HG02571 (cell line): ENCODE results near the gene ITGA8.
"Not testable (repeated sequence)": the region's sequence is repeated elsewhere in the genome, so short reads cannot be mapped to it uniquely, and the experiment has no call there.

ENCODE experiments used
- ATAC-seq: cut with Tn5 transposase; IDR thresholded peaks from one replicate; pipeline ENCODE4 v1.9.1; 2021; ENCODE audit warnings: mild to moderate bottlenecking, moderate library complexity; ENCODE audit not compliant: unreplicated experiment

Gene ITGA8

DNA sequence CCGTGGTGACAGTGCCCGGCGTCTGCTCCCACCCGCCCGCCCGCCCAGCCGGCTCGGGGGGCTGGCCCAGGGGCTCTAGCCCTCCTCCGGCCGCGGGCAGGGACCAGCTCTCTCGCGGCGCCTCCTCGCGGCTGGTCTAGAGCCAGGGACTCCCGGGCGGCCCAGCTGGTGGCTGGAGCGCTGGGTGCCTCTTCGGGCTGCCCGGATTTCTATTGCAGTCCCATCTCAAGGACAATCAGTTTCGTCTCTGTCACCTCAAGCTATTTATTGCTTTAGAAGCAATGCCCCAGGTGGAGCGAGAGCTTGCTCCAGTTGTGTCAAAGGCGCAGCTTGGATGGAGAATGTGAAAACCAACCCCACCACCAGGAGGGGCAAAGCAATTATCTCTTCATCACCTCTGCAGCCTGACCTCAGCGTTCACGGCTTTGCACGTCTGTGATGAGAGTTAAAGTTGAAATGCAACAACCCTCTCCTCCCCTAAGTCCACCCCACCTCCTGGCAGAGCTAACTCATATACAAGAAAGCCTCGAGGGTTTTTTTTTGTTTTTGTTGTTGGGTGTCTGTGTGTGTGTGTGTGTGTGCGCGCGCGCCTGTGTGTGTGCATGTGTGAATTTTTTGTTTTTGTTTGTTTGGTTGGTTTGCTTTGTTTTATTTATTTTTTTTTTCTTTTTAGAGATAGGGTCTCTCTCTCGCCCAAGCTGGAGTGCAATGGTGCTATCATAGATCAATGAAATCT lies at the start of gene ITGA8:
Gene ITGA8 (minus strand): TSS at position 24 of the 736 bp plus-strand sequence. CDS start 151 bp downstream, outside the sequence.
- ATAC-seq = no peak

DNA sequence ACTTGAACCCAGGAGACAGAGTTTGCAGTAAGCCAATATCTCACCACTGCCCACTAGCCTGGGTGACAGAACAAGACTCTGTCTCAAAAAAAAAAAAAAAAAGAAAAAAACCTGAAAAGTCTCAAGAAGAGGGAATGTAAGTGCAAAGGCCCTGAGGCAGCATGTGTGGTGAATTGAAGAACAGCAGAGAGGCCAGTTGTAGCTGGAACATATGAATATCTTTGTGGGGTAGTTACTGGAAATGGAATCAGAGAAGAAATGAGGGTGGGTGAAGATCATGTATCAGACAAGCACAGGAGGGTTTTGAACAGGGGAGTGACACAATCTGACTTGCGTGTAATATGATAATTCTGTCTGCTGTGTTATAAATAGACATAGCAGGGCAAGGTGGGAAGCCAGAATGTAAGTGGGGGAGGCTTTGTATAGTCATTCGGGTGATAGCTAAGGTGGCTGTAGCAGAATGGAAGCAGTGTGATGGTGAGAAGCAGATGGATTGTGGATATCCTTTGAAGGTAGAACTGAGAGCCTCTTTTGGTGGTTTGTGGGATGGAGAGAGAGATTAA lies 45.3 kb upstream of the ITGA8 start:
- no peak for ATAC-seq

DNA sequence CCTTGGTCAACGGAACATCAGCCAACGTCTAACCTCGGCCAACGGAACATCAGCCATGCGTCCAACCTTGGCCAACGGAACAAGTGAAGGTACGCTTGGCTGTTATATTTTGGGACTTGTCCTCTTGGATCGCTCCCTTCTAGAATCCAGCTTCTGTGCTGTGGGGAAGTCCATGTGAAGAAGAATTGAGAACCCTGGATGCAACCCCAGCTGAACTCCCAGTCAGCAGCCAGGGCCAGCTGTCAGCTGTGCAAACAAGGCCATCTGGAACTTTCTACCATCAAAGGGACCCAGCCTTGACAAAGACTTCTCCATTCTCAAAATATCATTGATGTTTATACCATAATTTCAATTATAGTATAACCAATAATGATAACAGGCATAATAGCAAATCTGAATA lies 43.3 kb upstream of the ITGA8 start:
- no peak for ATAC-seq

DNA sequence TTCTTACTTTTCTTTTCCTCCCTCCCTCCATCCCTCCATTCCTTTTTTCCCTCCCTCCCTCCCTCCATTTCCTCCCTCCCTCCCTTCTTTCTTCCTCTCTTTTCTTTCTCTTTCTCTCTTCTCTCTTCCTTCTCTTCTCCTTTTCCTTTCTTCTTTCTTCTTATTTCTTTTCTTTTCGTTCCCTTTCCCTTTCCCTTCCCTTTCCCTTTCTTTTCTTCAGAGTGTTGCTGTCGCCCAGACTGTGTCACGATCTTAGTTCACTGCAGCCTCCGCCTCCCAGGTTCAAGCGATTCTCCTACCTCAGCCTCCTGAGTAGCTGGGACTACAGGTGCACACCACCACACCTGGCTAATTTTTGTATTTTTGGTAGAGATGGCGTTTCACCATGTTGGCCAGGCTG lies 42.5 kb upstream of the ITGA8 start:
- not testable (repeated sequence) for ATAC-seq

DNA sequence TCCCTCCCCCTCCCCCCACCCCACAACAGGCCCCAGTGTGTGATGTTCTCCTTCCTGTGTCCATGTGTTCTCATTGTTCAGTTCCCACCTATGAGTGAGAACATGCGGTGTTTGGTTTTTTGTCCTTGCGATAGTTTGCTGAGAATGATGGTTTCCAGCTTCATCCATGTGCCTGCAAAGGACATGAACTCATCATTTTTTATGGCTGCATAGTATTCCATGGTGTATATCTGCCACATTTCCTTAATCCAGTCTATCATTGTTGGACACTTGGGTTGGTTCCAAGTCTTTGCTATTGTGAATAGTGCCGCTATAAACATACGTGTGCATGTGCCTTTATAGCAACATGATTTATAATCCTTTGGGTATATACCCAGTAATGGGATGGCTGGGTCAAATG lies 41.5 kb upstream of the ITGA8 start:
- ATAC-seq = not testable (repeated sequence)

DNA sequence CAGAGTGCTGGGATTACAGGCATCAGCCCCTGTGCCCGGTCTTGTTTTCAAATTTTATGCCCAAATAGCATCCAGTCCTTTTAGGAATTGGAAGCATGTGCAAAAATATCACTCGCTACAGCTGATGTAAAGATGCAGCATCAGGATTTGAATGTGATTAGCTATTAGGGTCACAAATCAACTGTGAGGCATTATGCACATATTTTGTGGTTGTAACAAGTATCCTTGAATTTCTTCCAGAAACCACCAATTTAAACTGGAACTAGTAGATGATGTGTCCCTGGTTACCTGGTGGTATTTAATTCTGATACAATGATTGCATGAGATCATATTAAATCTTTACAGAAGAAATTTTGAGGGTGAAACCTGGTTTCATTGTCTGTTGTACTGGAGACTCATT lies 41.0 kb upstream of the ITGA8 start:
- no peak for ATAC-seq

- no peak for ATAC-seq
Observed at GRCh38 chr10:15759265-15759664, 39.5 kb upstream of the ITGA8 start.

GRCh38 chr10:15758618-15759017 lies 38.9 kb upstream of the ITGA8 start:
- no peak for ATAC-seq

DNA sequence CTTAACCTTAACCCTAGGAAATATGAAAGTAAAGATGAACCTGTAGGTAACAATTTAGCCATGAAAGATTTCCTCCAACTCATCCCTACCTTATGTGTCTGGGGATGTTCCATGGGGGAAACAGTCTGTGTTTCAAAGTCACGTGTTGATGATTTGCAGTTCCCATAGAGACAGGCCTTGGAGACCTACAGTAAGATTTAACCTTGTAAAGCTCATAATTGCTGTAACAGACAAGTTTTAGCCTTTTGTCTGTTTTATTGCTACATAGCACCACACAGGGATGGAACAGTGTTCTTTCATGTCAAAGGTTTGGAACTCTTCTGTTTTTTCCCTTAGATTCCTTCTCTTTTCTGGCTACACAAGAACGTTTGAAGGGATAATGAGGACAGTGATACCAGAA lies 35.2 kb upstream of the ITGA8 start:
- no peak for ATAC-seq

DNA sequence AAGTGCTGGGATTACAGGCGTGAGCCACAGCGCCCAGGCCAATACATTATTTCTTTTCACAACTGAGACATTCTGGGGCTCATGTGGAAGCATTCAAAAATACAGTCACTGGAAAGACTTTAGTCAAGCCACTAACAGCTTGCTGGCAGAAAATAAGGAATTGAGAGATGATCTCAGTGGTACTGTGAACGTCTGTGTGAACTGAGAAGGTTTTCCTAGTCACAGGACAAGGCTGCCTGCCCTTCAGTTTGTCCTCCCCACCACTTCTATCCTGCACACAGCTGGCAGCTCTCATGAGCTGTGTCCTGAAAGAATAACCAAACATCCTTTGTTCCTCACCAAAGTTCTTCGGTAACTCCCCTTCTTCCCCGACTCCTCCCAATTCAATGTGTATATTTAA lies 31.3 kb upstream of the ITGA8 start:
- no peak for ATAC-seq

DNA sequence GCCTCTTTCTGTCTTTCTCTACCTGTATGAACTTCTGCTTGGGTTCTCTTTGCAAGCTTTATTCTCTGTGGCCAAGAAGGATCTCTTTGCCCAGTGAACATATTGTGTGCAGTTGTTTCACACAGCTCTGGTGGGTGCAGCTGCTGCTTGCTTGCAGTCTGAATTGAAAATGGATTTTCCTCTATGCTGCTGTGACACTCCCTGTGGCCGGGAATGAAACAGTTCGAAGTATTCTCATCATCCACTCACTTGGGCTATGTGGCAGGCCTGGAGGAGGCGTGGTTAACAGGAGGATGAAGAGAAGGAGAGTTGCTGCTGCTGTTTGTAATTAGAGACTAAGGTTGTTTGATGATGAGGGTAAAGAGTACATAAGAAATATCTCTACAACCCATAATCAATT lies 28.4 kb upstream of the ITGA8 start:
- ATAC-seq = no peak

- no peak for ATAC-seq
Observed at GRCh38 chr10:15747632-15748031, 27.9 kb upstream of the ITGA8 start.

- ATAC-seq = no peak
Observed at GRCh38 chr10:15745751-15746150, 26.0 kb upstream of the ITGA8 start.

DNA sequence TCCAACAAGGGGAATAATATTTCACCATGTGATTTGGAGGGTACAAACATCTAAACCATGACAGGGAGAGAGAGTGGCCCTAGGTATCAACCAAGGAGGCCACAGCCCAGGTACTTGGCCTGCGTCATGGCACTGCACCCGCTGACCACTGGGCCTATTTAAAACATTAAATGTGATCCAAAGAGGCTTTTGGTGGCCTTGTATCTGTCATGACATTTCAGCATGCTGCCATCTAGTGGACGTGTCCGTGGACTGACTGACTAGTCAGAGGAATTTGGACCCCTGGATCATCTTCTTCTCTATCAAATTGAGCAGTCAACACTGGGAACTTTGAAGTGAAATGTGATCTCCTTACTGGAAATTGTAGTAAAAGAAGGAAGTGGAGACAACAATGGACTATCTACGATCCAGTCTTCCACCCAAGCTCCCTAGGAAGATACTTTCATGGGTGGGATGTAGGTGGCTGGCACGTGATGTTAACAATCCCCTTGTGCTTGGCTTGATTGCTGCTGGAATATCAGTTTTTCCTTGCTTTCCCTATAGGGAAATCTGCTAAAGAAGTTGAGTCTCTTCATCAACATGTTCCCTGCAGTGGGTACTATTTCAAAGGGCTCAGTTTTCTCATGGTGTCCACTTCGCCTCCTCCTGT lies 24.6 kb upstream of the ITGA8 start:
- no peak for ATAC-seq

DNA sequence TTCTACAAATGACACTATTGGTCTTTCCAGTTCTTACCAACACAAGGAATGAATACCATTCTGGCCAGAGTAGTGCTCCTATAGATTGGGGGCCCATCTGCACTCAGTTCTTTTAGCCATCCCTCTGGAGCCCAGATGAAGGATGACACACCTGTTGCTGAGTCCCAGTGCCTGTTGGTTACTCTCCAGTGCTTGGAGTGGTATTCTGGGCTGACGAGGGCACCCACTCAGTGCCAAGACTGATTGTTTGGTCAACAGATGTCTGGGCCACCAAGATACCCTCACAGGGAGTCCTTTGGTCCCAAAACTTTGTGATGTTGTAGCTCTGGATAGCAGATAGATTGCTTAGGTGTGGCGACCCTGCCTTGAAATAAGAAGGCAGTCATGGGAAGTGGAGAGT lies 23.7 kb upstream of the ITGA8 start:
- ATAC-seq = no peak

DNA sequence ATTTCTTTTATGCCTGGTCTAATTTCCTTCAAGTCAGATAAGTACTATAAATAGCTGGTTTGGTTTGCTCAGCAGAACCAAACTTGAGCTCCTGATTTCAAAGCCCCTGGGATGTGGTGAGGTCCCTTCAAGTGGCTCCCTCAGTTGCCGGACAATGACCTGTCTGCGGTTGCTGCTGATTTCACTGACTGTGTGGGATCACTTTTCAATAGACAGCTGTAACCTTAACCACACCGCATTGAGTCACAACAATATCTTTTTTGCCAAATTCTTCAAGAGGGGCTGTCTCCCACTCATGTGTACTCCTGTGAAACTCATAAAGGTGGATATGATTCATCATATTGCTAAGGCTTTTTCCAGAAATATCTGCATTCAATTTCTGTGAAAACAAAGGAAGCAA lies 23.1 kb upstream of the ITGA8 start:
- ATAC-seq = no peak

DNA sequence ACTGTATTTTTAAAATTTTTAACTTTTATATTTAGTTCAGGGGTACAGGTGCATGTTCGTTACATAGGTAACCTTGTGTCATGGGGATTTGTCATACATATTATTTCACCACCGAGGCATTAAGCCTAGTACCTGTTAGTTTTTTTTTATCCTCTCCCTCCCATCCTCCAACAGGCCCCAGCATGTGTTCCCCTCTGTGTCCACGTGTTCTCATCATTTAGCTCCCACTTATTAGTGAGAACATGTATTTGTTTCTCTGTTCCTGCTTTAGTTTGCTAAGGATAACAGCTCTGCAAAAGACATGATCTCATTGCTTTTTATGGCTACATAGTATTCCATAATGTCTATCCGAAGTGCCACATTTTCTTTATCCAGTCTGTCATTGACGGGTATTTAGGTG lies 22.4 kb upstream of the ITGA8 start:
- no peak for ATAC-seq

DNA sequence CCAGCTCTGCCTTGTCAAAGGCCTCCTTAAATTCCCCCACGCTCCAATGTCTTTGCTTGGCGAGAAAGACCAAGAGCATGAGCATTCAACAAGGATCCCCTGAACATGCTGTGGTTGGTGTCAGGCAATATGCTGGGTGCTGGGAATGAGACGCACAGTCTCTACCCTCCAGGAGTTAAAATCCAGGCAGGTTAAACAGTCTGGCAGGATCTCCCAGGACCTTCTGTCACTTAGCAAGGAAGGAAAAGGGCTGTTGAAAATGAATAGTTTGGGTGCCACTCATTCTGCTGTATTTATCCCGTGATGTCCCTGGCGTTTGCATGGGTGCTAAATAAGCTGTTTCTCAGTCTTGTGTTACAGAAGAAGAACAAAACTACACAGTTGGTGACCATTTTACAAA lies 21.9 kb upstream of the ITGA8 start:
- no peak for ATAC-seq

- ATAC-seq = no peak
Observed at GRCh38 chr10:15740261-15740660, 20.5 kb upstream of the ITGA8 start.

- no peak for ATAC-seq
Observed at GRCh38 chr10:15739254-15739970, 19.7 kb upstream of the ITGA8 start.

DNA sequence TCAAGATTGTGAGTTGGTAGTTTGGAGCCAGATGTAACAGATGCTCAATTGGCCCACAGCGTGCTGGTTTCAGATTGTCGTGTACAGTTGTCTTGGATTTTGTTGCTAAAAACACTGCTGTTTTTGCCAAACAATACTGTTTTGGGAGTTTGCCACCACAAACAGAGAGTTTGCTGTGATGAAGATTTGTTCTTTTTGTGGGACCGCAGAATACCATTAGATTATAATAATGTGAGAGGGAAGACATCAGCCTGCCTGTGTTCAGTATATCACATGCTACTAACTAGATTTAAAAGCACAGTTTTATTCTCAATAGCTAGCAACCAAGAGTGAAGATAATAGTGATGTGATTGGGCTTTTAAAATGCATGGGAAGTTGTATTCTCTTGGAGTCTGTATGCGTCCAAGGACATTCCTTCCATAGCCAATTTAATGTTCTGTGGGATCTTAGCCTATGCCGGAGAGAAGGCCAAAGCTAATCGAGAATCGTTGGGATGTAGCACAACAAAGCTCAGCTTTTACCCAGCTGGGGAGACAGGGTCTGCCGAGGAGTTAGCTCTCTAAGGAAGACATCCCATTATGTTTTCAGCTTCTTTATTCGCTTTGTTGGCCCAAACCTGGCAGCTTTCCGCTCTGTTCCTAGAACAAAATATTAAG lies 18.7 kb upstream of the ITGA8 start:
- ATAC-seq = no peak
